Keratinocyte (primary cell): Measurements from ENCODE around the gene PLA2G2F.

Experiments
- EZH2 ChIP-seq: IDR thresholded peaks from one replicate; pipeline ENCODE4 v1.6.1; 2012; ENCODE audit warnings: inconsistent platforms, mild to moderate bottlenecking, low read length, moderate library complexity
- TF ChIP-seq, protein P1 (sequence below), 3 experiments: IDR thresholded peaks in 1 of 3; conservative IDR thresholded peaks in 1 of 3; optimal IDR thresholded peaks in 1 of 3; 2 replicates in 2 of 3; 3 replicates in 1 of 3; pipeline versions ENCODE3 to v1.5.1; 2011; ENCODE audit warnings: low read length in 3 of 3, mild to moderate bottlenecking in 3 of 3, moderate library complexity in 2 of 3, control low read depth in 1 of 3, inconsistent platforms in 1 of 3; ENCODE audit not compliant: insufficient read depth in 2 of 3; ENCODE audit errors: extremely low read depth in 1 of 3

- TF ChIP-seq, protein P1, sequence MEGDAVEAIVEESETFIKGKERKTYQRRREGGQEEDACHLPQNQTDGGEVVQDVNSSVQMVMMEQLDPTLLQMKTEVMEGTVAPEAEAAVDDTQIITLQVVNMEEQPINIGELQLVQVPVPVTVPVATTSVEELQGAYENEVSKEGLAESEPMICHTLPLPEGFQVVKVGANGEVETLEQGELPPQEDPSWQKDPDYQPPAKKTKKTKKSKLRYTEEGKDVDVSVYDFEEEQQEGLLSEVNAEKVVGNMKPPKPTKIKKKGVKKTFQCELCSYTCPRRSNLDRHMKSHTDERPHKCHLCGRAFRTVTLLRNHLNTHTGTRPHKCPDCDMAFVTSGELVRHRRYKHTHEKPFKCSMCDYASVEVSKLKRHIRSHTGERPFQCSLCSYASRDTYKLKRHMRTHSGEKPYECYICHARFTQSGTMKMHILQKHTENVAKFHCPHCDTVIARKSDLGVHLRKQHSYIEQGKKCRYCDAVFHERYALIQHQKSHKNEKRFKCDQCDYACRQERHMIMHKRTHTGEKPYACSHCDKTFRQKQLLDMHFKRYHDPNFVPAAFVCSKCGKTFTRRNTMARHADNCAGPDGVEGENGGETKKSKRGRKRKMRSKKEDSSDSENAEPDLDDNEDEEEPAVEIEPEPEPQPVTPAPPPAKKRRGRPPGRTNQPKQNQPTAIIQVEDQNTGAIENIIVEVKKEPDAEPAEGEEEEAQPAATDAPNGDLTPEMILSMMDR (optimal IDR thresholded peaks at IDR 0.05 in 1 of 3, IDR thresholded peaks at IDR 0.05 in 1 of 3, conservative IDR thresholded peaks at IDR 0.05 in 1 of 3; ENCODE audit: extremely low read depth in 1 of 3, insufficient read depth in 2 of 3, low read length in 3 of 3) = no peak
- no peak for TF ChIP-seq EZH2
Measured at GRCh38 chr1:20192871-20193411, 53.8 kb downstream of the PLA2G2F start.
